SK-N-MC (cell line): ENCODE measurements around the gene CACNB2.

Experiments used
- DNase-seq: peaks from one replicate; pipeline ENCODE4 v3.0.0-alpha.2; 2011; ENCODE audit warnings: low read depth, low spot score
- H3K27ac ChIP-seq: fragments of 200-600 bp; sonication (generic); 2 replicates; pipeline ENCODE4 v1.5.1; 2016; ENCODE audit warnings: mixed run types
- H3K36me3 ChIP-seq: fragments of 200-600 bp; sonication (generic); 2 replicates; pipeline ENCODE4 v1.6.1; 2017; ENCODE audit warnings: antibody characterized with exemption, low read length, mixed read lengths; ENCODE audit not compliant: insufficient read depth
- H3K4me3 ChIP-seq: fragments of 200-600 bp; sonication (generic); 2 replicates; pipeline ENCODE4 v1.5.1; 2016
- H3K9ac ChIP-seq: fragments of 200-600 bp; sonication (generic); 2 replicates; pipeline ENCODE4 v1.8.0; 2017; ENCODE audit warnings: mixed run types, mixed read lengths; ENCODE audit not compliant: insufficient read length
- H3K9me3 ChIP-seq: fragments of 200-600 bp; sonication (generic); 2 replicates; pipeline ENCODE4 v1.6.1; 2017; ENCODE audit warnings: low read depth, mild to moderate bottlenecking, antibody characterized with exemption, low read length, moderate library complexity, mixed read lengths
- EZH2 ChIP-seq: fragments of 200-600 bp; sonication (generic); IDR thresholded peaks from one replicate; pipeline ENCODE4 v1.6.1; 2017; ENCODE audit warnings: antibody characterized with exemption
- FOXP2 ChIP-seq: optimal IDR thresholded peaks from 2 replicates; pipeline ENCODE3; 2011; ENCODE audit warnings: mild to moderate bottlenecking, moderate library complexity; ENCODE audit not compliant: insufficient read depth; ENCODE audit errors: extremely low read length, control extremely low read depth
- POLR2AphosphoS5 ChIP-seq: IDR thresholded peaks from 2 replicates; pipeline ENCODE4 v1.6.1; 2012; ENCODE audit warnings: mild to moderate bottlenecking, low read depth, low read length, borderline replicate concordance

The CACNB2 gene

GRCh38 chr10:18483516-18484186 lies 343.4 kb downstream of the CACNB2 start:
- no peak for DNase-seq
- H3K9me3 ChIP-seq, result no peaks in the 10 kb centered on the region
- H3K4me3 ChIP-seq, result no peak overlapping the region
- H3K36me3 ChIP-seq, result no peaks in the 10 kb centered on the region
- H3K27ac ChIP-seq, result no peak overlapping the region
- no peak overlapping the region for H3K9ac ChIP-seq
- no peak for TF ChIP-seq FOXP2
- no peak for TF ChIP-seq POLR2AphosphoS5
- TF ChIP-seq EZH2, result no peak

GRCh38 chr10:18486438-18486837 lies 346.2 kb downstream of the CACNB2 start:
- no peak for TF ChIP-seq FOXP2
- TF ChIP-seq EZH2, result no peak
- no peak for TF ChIP-seq POLR2AphosphoS5
- H3K27ac ChIP-seq, result no peak overlapping the region

GRCh38 chr10:18490755-18491154 lies 350.5 kb downstream of the CACNB2 start:
- Histone ChIP-seq H3K27ac (no peak overlapping the region), H3K36me3 (no peaks in the 10 kb centered on the region), H3K9ac (no peak overlapping the region), H3K9me3 (no peaks in the 10 kb centered on the region), H3K4me3 (no peak overlapping the region)
- DNase-seq, result no peak
- TF ChIP-seq FOXP2 (no peak), POLR2AphosphoS5 (no peak), EZH2 (no peak)

More at GRCh38 chr10:18486438-18486837, 346.2 kb downstream of the CACNB2 start:
- no peak overlapping the region for H3K9ac ChIP-seq
- H3K4me3 ChIP-seq, result no peak overlapping the region
- no peaks in the 10 kb centered on the region for H3K9me3 ChIP-seq
- DNase-seq, result no peak
- no peaks in the 10 kb centered on the region for H3K36me3 ChIP-seq

- TF ChIP-seq POLR2AphosphoS5 (no peak), FOXP2 (no peak), EZH2 (no peak)
- DNase-seq, result no peak
- no peak overlapping the region for H3K9ac ChIP-seq
Observed at GRCh38 chr10:18497806-18498369, 357.7 kb downstream of the CACNB2 start.

GRCh38 chr10:18498998-18499397 lies 358.8 kb downstream of the CACNB2 start:
- Histone ChIP-seq H3K9me3 (no peaks in the 10 kb centered on the region), H3K9ac (no peak overlapping the region), H3K4me3 (no peak overlapping the region), H3K36me3 (no peaks in the 10 kb centered on the region), H3K27ac (no peak overlapping the region)
- TF ChIP-seq FOXP2 (no peak), POLR2AphosphoS5 (no peak), EZH2 (no peak)
- DNase-seq, result no peak

More at GRCh38 chr10:18497806-18498369, 357.7 kb downstream of the CACNB2 start:
- H3K4me3 ChIP-seq, result no peak overlapping the region
- H3K36me3 ChIP-seq, result no peaks in the 10 kb centered on the region
- no peak overlapping the region for H3K27ac ChIP-seq
- H3K9me3 ChIP-seq, result no peaks in the 10 kb centered on the region

- Histone ChIP-seq H3K9me3 (no peaks in the 10 kb centered on the region), H3K4me3 (no peak overlapping the region), H3K27ac (no peak overlapping the region), H3K9ac (no peak overlapping the region), H3K36me3 (no peaks in the 10 kb centered on the region)
- no peak for DNase-seq
- TF ChIP-seq EZH2 (no peak), POLR2AphosphoS5 (no peak), FOXP2 (no peak)
Observed at GRCh38 chr10:18500576-18500975, 360.4 kb downstream of the CACNB2 start.

GRCh38 chr10:18501198-18501597 lies 361.0 kb downstream of the CACNB2 start:
- Histone ChIP-seq H3K27ac (no peak overlapping the region), H3K9ac (no peak overlapping the region), H3K4me3 (no peak overlapping the region), H3K9me3 (no peaks in the 10 kb centered on the region), H3K36me3 (no peaks in the 10 kb centered on the region)
- TF ChIP-seq EZH2 (no peak), POLR2AphosphoS5 (no peak), FOXP2 (no peak)
- no peak for DNase-seq

- Histone ChIP-seq H3K9me3 (no peaks in the 10 kb centered on the region), H3K4me3 (no peak overlapping the region), H3K36me3 (no peaks in the 10 kb centered on the region), H3K27ac (no peak overlapping the region), H3K9ac (no peak overlapping the region)
- no peak for TF ChIP-seq EZH2
- no peak for TF ChIP-seq FOXP2
- TF ChIP-seq POLR2AphosphoS5, result no peak
- DNase-seq, result no peak
Observed at GRCh38 chr10:18501629-18502028, 361.4 kb downstream of the CACNB2 start.

- no peak for DNase-seq
- Histone ChIP-seq H3K27ac (no peak overlapping the region), H3K36me3 (no peaks in the 10 kb centered on the region), H3K4me3 (no peak overlapping the region), H3K9me3 (no peaks in the 10 kb centered on the region), H3K9ac (no peak overlapping the region)
- no peak for TF ChIP-seq POLR2AphosphoS5
- no peak for TF ChIP-seq EZH2
- TF ChIP-seq FOXP2, result no peak
Observed at GRCh38 chr10:18504161-18504560, 363.9 kb downstream of the CACNB2 start.
